Spleen (tissue), 11 donors: ENCODE measurements around the gene CCDC78. TPM values are rescaled to one million over a fixed set of nuclear protein-coding genes. Genes with fewer than 3 reads are reported as not detected.
"Not testable (repeated sequence)": the region's sequence is repeated elsewhere in the genome, so short reads cannot be mapped to it uniquely, and the experiment has no call there.

Experiments used
- DNase-seq: peaks from one replicate; pipeline ENCODE4 v3.0.0-alpha.2; 2020
- H3K27ac ChIP-seq, 8 donors: fragments of 200-600 bp; sonication (generic) in 7 of 8; 1 replicate in 4 of 8; 2 replicates in 4 of 8; pipeline versions ENCODE4 v1.5.0 to v1.8.0; 2016 to 2021; ENCODE audit warnings: inconsistent platforms in 4 of 8, mild to moderate bottlenecking in 4 of 8, moderate library complexity in 1 of 8
- H3K27me3 ChIP-seq, 7 donors: fragments of 200-600 bp; sonication (generic) in 6 of 7; replicated peaks in 1 of 7; 1 replicate in 4 of 7; 2 replicates in 3 of 7; pipeline versions ENCODE4 v1.5.0 to v1.8.0; 2016 to 2021; ENCODE audit warnings: inconsistent platforms in 3 of 7, mild to moderate bottlenecking in 1 of 7
- H3K36me3 ChIP-seq, 6 donors: fragments of 200-600 bp; sonication (generic) in 5 of 6; 1 replicate in 4 of 6; 2 replicates in 2 of 6; pipeline versions ENCODE4 v1.5.0 to v1.8.0; 2016 to 2021; ENCODE audit warnings: inconsistent platforms in 2 of 6
- H3K4me1 ChIP-seq, 6 donors: fragments of 200-600 bp; sonication (generic) in 5 of 6; 1 replicate in 3 of 6; 2 replicates in 3 of 6; pipeline versions ENCODE4 v1.5.0 to v1.8.0; 2016 to 2021; ENCODE audit warnings: inconsistent platforms in 3 of 6
- H3K4me3 ChIP-seq, 8 donors: fragments of 200-600 bp; sonication (generic) in 7 of 8; 1 replicate in 4 of 8; 2 replicates in 4 of 8; pipeline versions ENCODE4 v1.5.0 to v1.8.0; 2016 to 2021; ENCODE audit warnings: inconsistent platforms in 4 of 8, mild to moderate bottlenecking in 4 of 8, moderate library complexity in 2 of 8
- H3K9me3 ChIP-seq, 8 donors: fragments of 200-600 bp; sonication (generic) in 7 of 8; 1 replicate in 4 of 8; 2 replicates in 4 of 8; pipeline versions ENCODE4 v1.5.0 to v1.8.0; 2016 to 2021; ENCODE audit warnings: inconsistent platforms in 4 of 8
- POLR2A ChIP-seq, 3 donors: fragments of 450-650 bp; IDR thresholded peaks; one replicate each; pipeline ENCODE4 v1.5.1; 2017; ENCODE audit warnings: antibody characterized with exemption in 3 of 3, mild to moderate bottlenecking in 1 of 3
- POLR2AphosphoS5 ChIP-seq, 3 donors: sonication (generic); formaldehyde crosslinking; IDR thresholded peaks; one replicate each; pipeline ENCODE4 v1.5.1; 2017; ENCODE audit warnings: antibody characterized with exemption in 3 of 3
- WGBS, 5 donors: extraction: QIAGEN DNeasy Blood & Tissue Kit in 3 of 5; methylation state at CpG; one replicate each; pipeline versions ENCODE4 v1.1.5 to v1.1.7; 2013 to 2018; 5-methylcytosine and 5-hydroxymethylcytosine counted together
- intact Hi-C: fragments of 100-400 bp; cut with DNase I; formaldehyde crosslinking; loops from one replicate; pipeline ENCODE4 v1.15.0; 2023; ENCODE audit warnings: low total_unique reads
- polyA plus RNA-seq, 3 donors: library from polyadenylated mRNA; stranded (reverse); fragments of 200-250 nt; gene quantifications; one replicate each; pipeline ENCODE4 v1.2.1, GENCODE V29; 2013
- total RNA-seq, 7 donors: library from RNA; depleted of rRNA in 3 of 7; stranded (reverse); fragments of >200 nt in 3 of 7; fragmentation: NEBNext Ultra II Directional in 4 of 7; extraction: Animal tissue kit (Norgen Biotek cat#: 25700) in 4 of 7; gene quantifications; one replicate each; pipeline versions ENCODE4 v1.1.0 to v1.2.1, GENCODE V29; 2016 to 2021
- TF ChIP-seq, protein P1 (sequence below), 11 experiments: fragments of 200-600 bp in 7 of 11; fragments of 450-650 bp in 4 of 11; sonication (generic) in 4 of 11; IDR thresholded peaks in 8 of 11; conservative IDR thresholded peaks in 3 of 11; 1 replicate in 7 of 11; 2 replicates in 4 of 11; pipeline versions ENCODE4 v1.4.0 to v1.8.0; 2016 to 2021; ENCODE audit warnings: antibody characterized with exemption in 11 of 11, inconsistent platforms in 4 of 11, mild to moderate bottlenecking in 1 of 11
- donor health status: healthy with polysubstance abuse.
- donor health status: DM: no; HTN: no; CAD: no; lungs with moderate emphysema.
- donor health status: DM: no; HTN: no; CAD: no.
- donor health status: Bipolar disorder and iron deficiency.
- donor health status: healthy.
- donor health status: DM: no; HTN: no; CAD: no.
- donor health status: DM: yes; HTN: yes; CAD: no.

CCDC78 gene
- total and polyA plus RNA-seq, 10 donors = 2.9 to 23.7 (median 7.2) TPM

DNA sequence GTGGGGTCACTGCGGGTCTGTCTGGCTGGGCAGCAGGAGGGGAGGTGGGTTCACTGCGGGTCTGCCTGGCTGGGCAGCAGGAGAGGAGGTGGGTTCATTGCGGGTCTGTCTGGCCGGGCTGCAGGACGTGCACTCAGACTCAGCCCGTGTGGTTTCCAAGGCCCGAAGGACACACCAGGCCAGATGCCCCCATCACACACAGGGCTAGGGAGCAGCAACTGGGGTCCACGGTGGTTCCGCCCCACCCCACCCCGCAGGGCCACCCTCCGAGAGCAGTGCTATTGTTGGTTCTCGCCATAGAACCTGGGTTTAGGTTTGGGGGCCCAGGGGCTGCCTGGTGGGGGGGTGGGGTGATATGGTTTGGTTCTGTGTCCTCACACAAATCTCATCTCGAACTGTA lies 20.4 kb upstream of the CCDC78 start:
- 76 to 90% (median 81%) methylated on average over 6 to 13 of the region's 13 CpGs for WGBS, 5 donors
- no peaks in the 10 kb centered on the region for H3K9me3 ChIP-seq
- peaks cover 0 to 24% (median 0%) of the 10 kb centered on the region in 7 donors for H3K27me3 ChIP-seq
- no peak for DNase-seq
- intact Hi-C loops = no loop called here
- no peaks in the 10 kb centered on the region for H3K36me3 ChIP-seq
- no peak for TF ChIP-seq POLR2A (IDR thresholded peaks at IDR 0.05)
- no peak for TF ChIP-seq POLR2AphosphoS5 (IDR thresholded peaks at IDR 0.05)
- TF ChIP-seq, protein P1, sequence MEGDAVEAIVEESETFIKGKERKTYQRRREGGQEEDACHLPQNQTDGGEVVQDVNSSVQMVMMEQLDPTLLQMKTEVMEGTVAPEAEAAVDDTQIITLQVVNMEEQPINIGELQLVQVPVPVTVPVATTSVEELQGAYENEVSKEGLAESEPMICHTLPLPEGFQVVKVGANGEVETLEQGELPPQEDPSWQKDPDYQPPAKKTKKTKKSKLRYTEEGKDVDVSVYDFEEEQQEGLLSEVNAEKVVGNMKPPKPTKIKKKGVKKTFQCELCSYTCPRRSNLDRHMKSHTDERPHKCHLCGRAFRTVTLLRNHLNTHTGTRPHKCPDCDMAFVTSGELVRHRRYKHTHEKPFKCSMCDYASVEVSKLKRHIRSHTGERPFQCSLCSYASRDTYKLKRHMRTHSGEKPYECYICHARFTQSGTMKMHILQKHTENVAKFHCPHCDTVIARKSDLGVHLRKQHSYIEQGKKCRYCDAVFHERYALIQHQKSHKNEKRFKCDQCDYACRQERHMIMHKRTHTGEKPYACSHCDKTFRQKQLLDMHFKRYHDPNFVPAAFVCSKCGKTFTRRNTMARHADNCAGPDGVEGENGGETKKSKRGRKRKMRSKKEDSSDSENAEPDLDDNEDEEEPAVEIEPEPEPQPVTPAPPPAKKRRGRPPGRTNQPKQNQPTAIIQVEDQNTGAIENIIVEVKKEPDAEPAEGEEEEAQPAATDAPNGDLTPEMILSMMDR (IDR thresholded peaks at IDR 0.05 in 8 of 11, conservative IDR thresholded peaks at IDR 0.05 in 3 of 11) = no peak
- no peak overlapping the region for H3K4me3 ChIP-seq
- H3K27ac ChIP-seq = no peak overlapping the region
- peaks cover 0 to 2% (median 0%) of the 10 kb centered on the region in 6 donors for H3K4me1 ChIP-seq

DNA sequence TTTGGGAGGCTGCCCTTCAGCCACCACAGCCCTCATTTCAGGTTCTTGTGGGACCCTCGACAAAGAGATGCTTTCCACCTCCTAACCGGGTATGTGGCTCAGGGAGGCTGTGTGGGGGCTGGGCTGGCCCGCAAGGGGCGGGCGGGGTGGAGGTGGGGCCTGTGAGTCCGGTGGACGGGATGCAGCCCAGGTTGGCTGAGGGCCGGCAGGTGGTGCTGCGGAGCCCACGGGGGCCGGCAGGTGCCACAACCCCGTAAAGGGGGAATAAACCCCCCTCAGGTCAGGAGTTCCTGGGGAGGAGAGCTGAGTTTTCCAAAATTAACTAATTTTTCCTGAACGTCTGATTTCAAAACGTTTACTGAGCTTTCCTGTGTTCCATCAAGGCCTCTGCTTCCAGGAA lies 19.5 kb upstream of the CCDC78 start:
- TF ChIP-seq POLR2A (IDR thresholded peaks at IDR 0.05) (no peak), POLR2AphosphoS5 (IDR thresholded peaks at IDR 0.05) (no peak)
- TF ChIP-seq, protein P1 (IDR thresholded peaks at IDR 0.05 in 8 of 11, conservative IDR thresholded peaks at IDR 0.05 in 3 of 11) = peak in 4 of 11 experiments; percentile 21 to 52 (median 34)
- Histone ChIP-seq H3K9me3 (no peaks in the 10 kb centered on the region), H3K4me1 (peaks cover 4 to 10% (median 7%) of the 10 kb centered on the region in 6 donors), H3K27me3 (peaks cover 0 to 24% (median 0%) of the 10 kb centered on the region in 7 donors), H3K4me3 (no peak overlapping the region), H3K27ac (no peak overlapping the region), H3K36me3 (no peaks in the 10 kb centered on the region)
- 3 to 13% (median 5%) methylated on average over 3 to 14 of the region's 14 CpGs for WGBS, 5 donors
- intact Hi-C loops = no loop called here
- peak; percentile 78 for DNase-seq

DNA sequence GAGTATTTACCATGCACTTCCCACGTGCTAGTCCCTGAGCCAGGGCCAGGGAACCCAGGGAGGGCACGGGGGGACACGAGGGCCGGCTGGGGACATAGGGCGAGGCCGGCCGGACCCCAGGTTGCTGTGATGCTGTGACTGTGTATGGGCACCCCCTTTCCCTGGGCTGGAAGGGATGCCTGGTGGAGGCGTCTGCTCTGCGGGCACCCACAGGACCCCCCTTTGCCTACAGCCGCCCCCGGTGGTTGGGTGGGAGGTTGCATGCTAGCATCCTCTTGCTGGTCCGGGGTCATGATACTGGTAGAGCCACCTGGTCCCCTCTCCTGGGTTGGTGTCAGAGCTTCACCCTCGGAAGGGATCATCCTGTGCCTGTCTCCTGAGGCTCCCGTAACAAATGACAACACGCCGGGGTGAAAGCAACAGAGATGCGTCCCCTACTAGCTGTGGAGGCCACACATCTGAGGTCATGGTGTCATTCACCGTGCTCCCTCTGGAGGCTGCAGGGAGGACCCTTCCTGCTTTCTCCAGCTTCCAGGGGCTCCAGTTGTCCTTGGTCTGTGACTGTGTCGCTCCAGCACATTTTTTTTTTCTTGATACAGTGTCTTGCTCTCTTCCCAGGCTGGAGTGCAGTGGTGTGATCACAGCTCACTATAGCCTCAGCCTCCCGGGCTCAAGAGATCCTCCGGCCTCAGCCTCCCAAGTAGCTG lies 17.7 kb upstream of the CCDC78 start:
- intact Hi-C loops = no loop called here
- 79 to 89% (median 85%) methylated on average over 17 to 21 of the region's 21 CpGs for WGBS, 5 donors
- Histone ChIP-seq H3K36me3 (peaks cover 0 to 7% (median 0%) of the 10 kb centered on the region in 6 donors), H3K27me3 (peaks cover 0 to 24% (median 0%) of the 10 kb centered on the region in 7 donors), H3K4me3 (no peak overlapping the region), H3K27ac (no peak overlapping the region), H3K9me3 (no peaks in the 10 kb centered on the region), H3K4me1 (peaks cover 14 to 26% (median 22%) of the 10 kb centered on the region in 6 donors)
- TF ChIP-seq, protein P1 (IDR thresholded peaks at IDR 0.05 in 8 of 11, conservative IDR thresholded peaks at IDR 0.05 in 3 of 11) = no peak
- TF ChIP-seq POLR2AphosphoS5 (IDR thresholded peaks at IDR 0.05) (no peak), POLR2A (IDR thresholded peaks at IDR 0.05) (no peak)
- peak; percentile 75 for DNase-seq

DNA sequence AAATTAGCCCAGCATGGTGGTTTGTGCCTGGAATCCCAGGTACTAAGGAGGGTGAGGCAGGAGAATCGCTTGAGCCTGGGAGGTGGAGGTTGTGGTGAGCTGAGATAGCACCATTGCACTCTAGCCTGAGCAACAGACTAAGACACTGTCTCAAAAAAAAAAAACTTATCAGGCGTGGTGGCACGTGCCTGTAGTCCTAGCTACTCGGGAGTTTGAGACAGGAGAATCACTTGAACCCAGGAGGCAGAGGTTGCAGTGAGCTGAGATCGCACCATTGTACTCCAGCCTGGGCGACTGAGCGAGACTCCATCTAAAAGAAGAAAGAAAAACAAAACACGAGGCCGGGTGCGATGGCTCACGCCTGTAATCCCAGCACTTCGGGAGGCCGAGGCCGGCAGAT lies 16.7 kb upstream of the CCDC78 start:
- WGBS, 5 donors = 84 to 91% (median 89%) methylated on average over 14 of the region's 14 CpGs

More for the DNA sequence above, 16.7 kb upstream of the CCDC78 start:
- H3K9me3 ChIP-seq, H3K27ac ChIP-seq, intact Hi-C loops, H3K4me3 ChIP-seq, DNase-seq: not testable (repeated sequence)
- H3K4me1 ChIP-seq = peaks cover 14 to 36% (median 23%) of the 10 kb centered on the region in 6 donors
- peaks cover 0 to 24% (median 0%) of the 10 kb centered on the region in 7 donors for H3K27me3 ChIP-seq
- H3K36me3 ChIP-seq = peaks cover 0 to 18% (median 2%) of the 10 kb centered on the region in 6 donors
